Kidney (tissue), 14 donors: Measurements from ENCODE around the gene C20orf141. TPM values are rescaled to one million over a fixed set of nuclear protein-coding genes. Genes with fewer than 3 reads are reported as not detected.

ENCODE experiments used
- DNase-seq, 5 donors: peaks; one replicate each; pipeline ENCODE4 v3.0.0-alpha.2; 2013 to 2020
- FAIRE-seq: peaks from 2 replicates; lab custom pipeline; 2012; peaks lifted over from hg19 to GRCh38; lab: Jason Lieb, UNC
- H3K27ac ChIP-seq, 2 donors: one replicate each; pipeline ENCODE4 v1.7.0; 2013; ENCODE audit warnings: low read depth in 2 of 2, low read length in 2 of 2, inconsistent platforms in 1 of 2
- H3K27me3 ChIP-seq: one replicate; pipeline ENCODE4 v1.7.1; 2013; ENCODE audit warnings: low read length, inconsistent platforms; ENCODE audit not compliant: control insufficient read depth, insufficient read depth
- H3K36me3 ChIP-seq, 3 donors: one replicate each; pipeline versions ENCODE4 v1.7.0 to v1.7.1; 2013; ENCODE audit warnings: low read length in 3 of 3, control low read depth in 1 of 3, inconsistent platforms in 1 of 3; ENCODE audit not compliant: insufficient read depth in 3 of 3, control insufficient read depth in 2 of 3
- H3K4me1 ChIP-seq, 3 donors: one replicate each; pipeline versions ENCODE4 v1.7.0 to v1.7.1; 2013; ENCODE audit warnings: low read length in 3 of 3, inconsistent platforms in 1 of 3, low read depth in 1 of 3; ENCODE audit not compliant: control insufficient read depth in 2 of 3, insufficient read depth in 2 of 3
- H3K4me3 ChIP-seq, 3 donors: one replicate each; pipeline versions ENCODE4 v1.7.0 to v1.8.1; 2013; ENCODE audit warnings: low read length in 3 of 3, control low read depth in 1 of 3, inconsistent platforms in 1 of 3
- H3K9ac ChIP-seq, 3 donors: one replicate each; pipeline versions ENCODE4 v1.7.0 to v1.7.1; 2013; ENCODE audit warnings: low read length in 3 of 3, control low read depth in 1 of 3, inconsistent platforms in 1 of 3
- H3K9me3 ChIP-seq, 3 donors: one replicate each; pipeline versions ENCODE4 v1.7.0 to v1.7.1; 2013; ENCODE audit warnings: low read length in 3 of 3, control low read depth in 1 of 3, inconsistent platforms in 1 of 3; ENCODE audit not compliant: control insufficient read depth in 2 of 3, insufficient read depth in 1 of 3
- intact Hi-C: fragments of 100-400 bp; cut with DNase I; formaldehyde crosslinking; loops from one replicate; pipeline ENCODE4 v1.11.1; 2022
- polyA plus RNA-seq: library from polyadenylated mRNA; stranded (reverse); fragments of 350-450 nt; fragmentation: Illumina TruSeq; extraction: RNeasy Lipid Tissue Mini Kit (QIAGEN cat#74804); gene quantifications from one replicate; pipeline ENCODE4 v1.2.3, GENCODE V29; 2014; ENCODE audit warnings: low read depth, low replicate concordance; ENCODE audit not compliant: insufficient read depth
- total RNA-seq: library from RNA; stranded (reverse); fragmentation: NEBNext Ultra II Directional; extraction: Animal tissue kit (Norgen Biotek cat#: 25700); gene quantifications from one replicate; pipeline ENCODE4 v1.2.1, GENCODE V29; 2021
- TF ChIP-seq, protein P1 (sequence below): IDR thresholded peaks from 3 replicates; pipeline ENCODE4 v1.5.1; 2012; ENCODE audit warnings: mild to moderate bottlenecking, moderate library complexity, borderline replicate concordance; ENCODE audit not compliant: insufficient read depth; ENCODE audit errors: extremely low read depth
- donor health status: control.
- donor health status: control.
- donor health status: control.
- donor health status: control.
- donor health status: control.
- donor health status: DM: yes; HTN: yes; CAD: no.
- donor health status: Normal renal cell carcinoma (clear cell type).

C20orf141 gene
- total and polyA plus RNA-seq, 2 donors from 2014 or later, result not detected

DNA sequence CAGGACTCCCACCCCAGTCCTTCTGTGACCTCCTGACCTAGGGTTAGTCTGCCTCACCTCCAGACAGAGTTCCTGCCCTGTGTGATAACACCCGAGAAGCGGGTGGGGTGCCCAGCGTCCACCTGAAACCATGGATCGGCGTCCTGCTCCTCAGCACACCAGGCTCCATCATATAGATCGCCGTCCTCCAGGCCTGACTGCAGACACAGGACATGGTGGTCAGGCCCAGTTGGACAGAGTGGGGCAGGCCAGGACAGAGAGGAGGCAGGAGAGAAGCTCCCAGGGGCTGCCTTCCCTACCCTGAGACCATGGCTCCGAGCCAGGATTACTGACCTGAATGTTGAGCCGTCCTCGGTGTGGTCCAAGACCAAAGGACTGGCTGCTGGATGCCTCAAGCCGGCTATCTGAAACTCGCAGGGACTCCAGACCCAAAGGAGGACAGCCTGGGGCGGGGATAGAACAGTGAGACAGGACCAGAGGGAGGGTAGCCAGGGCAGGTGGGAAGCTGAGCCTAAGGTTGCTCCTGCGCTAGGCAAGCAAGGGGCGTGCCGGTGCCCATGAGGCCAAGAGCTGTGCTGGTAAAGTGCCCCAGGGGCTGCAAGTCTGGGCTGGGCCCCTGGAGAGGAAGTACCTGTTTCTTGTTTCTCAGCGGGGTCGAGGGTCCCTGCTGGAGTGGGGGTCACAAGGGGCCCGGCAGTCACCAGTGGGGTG, 16.5 kb upstream of the C20orf141 start:
- TF ChIP-seq, protein P1, sequence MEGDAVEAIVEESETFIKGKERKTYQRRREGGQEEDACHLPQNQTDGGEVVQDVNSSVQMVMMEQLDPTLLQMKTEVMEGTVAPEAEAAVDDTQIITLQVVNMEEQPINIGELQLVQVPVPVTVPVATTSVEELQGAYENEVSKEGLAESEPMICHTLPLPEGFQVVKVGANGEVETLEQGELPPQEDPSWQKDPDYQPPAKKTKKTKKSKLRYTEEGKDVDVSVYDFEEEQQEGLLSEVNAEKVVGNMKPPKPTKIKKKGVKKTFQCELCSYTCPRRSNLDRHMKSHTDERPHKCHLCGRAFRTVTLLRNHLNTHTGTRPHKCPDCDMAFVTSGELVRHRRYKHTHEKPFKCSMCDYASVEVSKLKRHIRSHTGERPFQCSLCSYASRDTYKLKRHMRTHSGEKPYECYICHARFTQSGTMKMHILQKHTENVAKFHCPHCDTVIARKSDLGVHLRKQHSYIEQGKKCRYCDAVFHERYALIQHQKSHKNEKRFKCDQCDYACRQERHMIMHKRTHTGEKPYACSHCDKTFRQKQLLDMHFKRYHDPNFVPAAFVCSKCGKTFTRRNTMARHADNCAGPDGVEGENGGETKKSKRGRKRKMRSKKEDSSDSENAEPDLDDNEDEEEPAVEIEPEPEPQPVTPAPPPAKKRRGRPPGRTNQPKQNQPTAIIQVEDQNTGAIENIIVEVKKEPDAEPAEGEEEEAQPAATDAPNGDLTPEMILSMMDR, result no peak
- Histone ChIP-seq H3K27me3 (no peaks in the 10 kb centered on the region), H3K27ac (no peak overlapping the region), H3K36me3 (no peaks in the 10 kb centered on the region), H3K4me3 (no peak overlapping the region), H3K9me3 (no peaks in the 10 kb centered on the region), H3K4me1 (peaks cover 0 to 3% (median 0%) of the 10 kb centered on the region in 3 donors), H3K9ac (no peak overlapping the region)
- FAIRE-seq (no peak), DNase-seq (no peak)
- intact Hi-C loops, result no loop called here

DNA sequence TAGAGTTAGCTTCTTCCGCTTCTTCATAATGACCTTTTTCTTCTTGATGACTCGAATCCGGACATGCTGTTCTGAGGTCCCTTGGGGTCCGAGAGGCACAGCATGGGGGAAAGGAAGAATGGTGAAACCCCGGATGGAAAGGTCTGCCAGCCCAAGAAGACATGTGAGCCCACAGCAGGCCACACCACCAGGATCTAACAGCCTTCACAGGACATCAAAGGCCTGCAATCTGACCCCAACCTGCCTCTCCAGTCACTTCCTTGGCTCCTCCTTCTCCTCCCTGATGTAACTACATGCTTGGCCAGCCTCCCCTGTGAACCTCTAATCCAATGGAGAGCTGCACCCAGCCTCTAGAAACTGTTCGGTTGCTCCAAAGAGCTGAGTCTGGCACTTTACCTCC, 16.0 kb upstream of the C20orf141 start:
- H3K27me3 ChIP-seq, result no peaks in the 10 kb centered on the region
- DNase-seq (peak in 3 of 5 donors; percentile 69 to 84 (median 69)), FAIRE-seq (no peak)
- no peaks in the 10 kb centered on the region for H3K9me3 ChIP-seq
- no peaks in the 10 kb centered on the region for H3K36me3 ChIP-seq
- H3K9ac ChIP-seq, result no peak overlapping the region
- intact Hi-C loops, result no loop called here
- H3K4me1 ChIP-seq, result peaks cover 0 to 3% (median 0%) of the 10 kb centered on the region in 3 donors
- no peak overlapping the region for H3K27ac ChIP-seq
- peak overlapping the region in 1 of 3 donors; percentile 26 for H3K4me3 ChIP-seq
- TF ChIP-seq, protein P1, result no peak

DNA sequence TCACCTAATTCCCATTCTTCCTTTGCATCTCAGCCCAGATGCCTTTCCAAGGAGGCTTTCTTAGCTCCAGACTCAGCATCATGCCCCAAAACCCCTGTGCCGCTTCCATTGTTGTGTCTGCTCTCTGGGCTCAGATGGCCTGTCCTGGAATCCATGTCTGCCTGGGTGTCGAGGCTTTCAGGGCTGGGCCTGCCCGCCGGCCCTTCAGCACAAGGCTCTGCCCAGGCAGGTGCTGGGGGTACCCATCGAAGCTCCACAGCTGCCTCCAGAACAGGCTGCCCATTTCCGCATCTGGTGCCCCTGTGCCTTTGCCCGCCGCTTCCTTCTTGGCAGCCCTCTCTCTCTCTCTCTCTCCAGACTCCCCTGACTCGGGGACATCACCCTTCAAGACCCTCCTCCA, 15.5 kb upstream of the C20orf141 start:
- Histone ChIP-seq H3K36me3 (no peaks in the 10 kb centered on the region), H3K9ac (peak overlapping the region in 1 of 3 donors; percentile 82), H3K27me3 (peaks cover 2% of the 10 kb centered on the region), H3K9me3 (no peaks in the 10 kb centered on the region), H3K4me3 (peak overlapping the region in 2 of 3 donors; percentile 47 to 90), H3K27ac (no peak overlapping the region), H3K4me1 (peaks cover 0 to 3% (median 0%) of the 10 kb centered on the region in 3 donors)
- no peak for DNase-seq
- intact Hi-C loops, result no loop called here
- TF ChIP-seq, protein P1, result no peak
- no peak for FAIRE-seq
